Left renal cortex interstitium (tissue), 4 donors: ENCODE data around the gene DTWD2. TPM values are rescaled to one million over a fixed set of nuclear protein-coding genes. Genes with fewer than 3 reads are reported as not detected.

Experiments
- DNase-seq, 4 donors: peaks; one replicate each; pipeline ENCODE4 v3.0.0-alpha.2; 2013; ENCODE audit warnings: low read depth in 4 of 4, low spot score in 2 of 4, missing footprints in 1 of 4
- polyA plus RNA-seq, 4 donors: library from polyadenylated mRNA; unstranded; fragments of 120-200 nt; gene quantifications; one replicate each; pipeline ENCODE4 v1.2.1, GENCODE V29; 2013; ENCODE audit not compliant: insufficient read length in 4 of 4

DTWD2 gene
- polyA plus RNA-seq, 4 donors = 13.2 to 16.2 (median 14.2) TPM

- DNase-seq = no peak
Measured at GRCh38 chr5:118789366-118789765, 199.0 kb downstream of the DTWD2 start.

- no peak for DNase-seq
Measured at GRCh38 chr5:118788351-118788750, 200.0 kb downstream of the DTWD2 start.

Other genes with a start within 250 kb of the DTWD2 start
- 10 to 100 TPM; 35.9 to 68.7 (median 46.8) TPM for gene DMXL1, start 82.5 kb upstream of the DTWD2 start, polyA plus RNA-seq